Upper lobe of left lung (tissue), 4 donors: Measurements from ENCODE around the gene PRKAR1A.

ENCODE experiments used
- EP300 ChIP-seq, 4 donors: sonication (generic); formaldehyde crosslinking; IDR thresholded peaks; one replicate each; pipeline ENCODE4 v1.5.1; 2017; ENCODE audit warnings: antibody characterized with exemption in 4 of 4, control low read depth in 2 of 4
- POLR2A ChIP-seq, 4 donors: fragments of 450-650 bp; IDR thresholded peaks; one replicate each; pipeline ENCODE4 v1.5.1; 2016 to 2017; ENCODE audit warnings: antibody characterized with exemption in 4 of 4, mild to moderate bottlenecking in 2 of 4
- POLR2AphosphoS5 ChIP-seq, 2 donors: sonication (generic); formaldehyde crosslinking; IDR thresholded peaks; one replicate each; pipeline ENCODE4 v1.5.1; 2017; ENCODE audit warnings: antibody characterized with exemption in 2 of 2
- TF ChIP-seq, protein P1 (sequence below), 6 experiments: fragments of 450-650 bp in 4 of 6; fragments of 200-600 bp in 2 of 6; sonication (generic) in 2 of 6; IDR thresholded peaks; one replicate each; pipeline ENCODE4 v1.5.1; 2016 to 2019; ENCODE audit warnings: antibody characterized with exemption in 6 of 6

DNA sequence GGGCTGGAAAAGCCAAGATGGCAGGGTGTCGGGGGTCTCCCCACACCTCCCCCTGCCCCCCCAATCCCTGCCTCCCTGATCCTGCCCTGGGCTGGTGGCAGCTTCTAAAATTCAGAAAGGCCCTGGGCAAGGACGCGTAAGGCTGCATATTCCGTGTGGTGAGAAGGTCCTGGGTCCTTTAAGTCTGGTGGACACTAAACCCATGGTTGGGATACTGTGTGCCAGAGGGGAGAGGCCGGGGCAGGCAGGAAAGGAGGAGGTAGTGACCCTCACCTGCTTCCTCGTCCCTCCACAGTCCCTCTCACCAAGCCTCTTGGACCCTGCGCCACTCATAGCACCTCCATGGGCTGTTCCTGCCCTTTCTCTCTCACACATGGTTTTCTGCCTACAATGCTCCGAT, 28.8 kb downstream of the PRKAR1A start:
- no peak for TF ChIP-seq EP300 (IDR thresholded peaks at IDR 0.05)
- TF ChIP-seq, protein P1, sequence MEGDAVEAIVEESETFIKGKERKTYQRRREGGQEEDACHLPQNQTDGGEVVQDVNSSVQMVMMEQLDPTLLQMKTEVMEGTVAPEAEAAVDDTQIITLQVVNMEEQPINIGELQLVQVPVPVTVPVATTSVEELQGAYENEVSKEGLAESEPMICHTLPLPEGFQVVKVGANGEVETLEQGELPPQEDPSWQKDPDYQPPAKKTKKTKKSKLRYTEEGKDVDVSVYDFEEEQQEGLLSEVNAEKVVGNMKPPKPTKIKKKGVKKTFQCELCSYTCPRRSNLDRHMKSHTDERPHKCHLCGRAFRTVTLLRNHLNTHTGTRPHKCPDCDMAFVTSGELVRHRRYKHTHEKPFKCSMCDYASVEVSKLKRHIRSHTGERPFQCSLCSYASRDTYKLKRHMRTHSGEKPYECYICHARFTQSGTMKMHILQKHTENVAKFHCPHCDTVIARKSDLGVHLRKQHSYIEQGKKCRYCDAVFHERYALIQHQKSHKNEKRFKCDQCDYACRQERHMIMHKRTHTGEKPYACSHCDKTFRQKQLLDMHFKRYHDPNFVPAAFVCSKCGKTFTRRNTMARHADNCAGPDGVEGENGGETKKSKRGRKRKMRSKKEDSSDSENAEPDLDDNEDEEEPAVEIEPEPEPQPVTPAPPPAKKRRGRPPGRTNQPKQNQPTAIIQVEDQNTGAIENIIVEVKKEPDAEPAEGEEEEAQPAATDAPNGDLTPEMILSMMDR (IDR thresholded peaks at IDR 0.05) = no peak
- no peak for TF ChIP-seq POLR2A (IDR thresholded peaks at IDR 0.05)
- TF ChIP-seq POLR2AphosphoS5 (IDR thresholded peaks at IDR 0.05) = no peak
